NCI-H524 (cell line): ENCODE results near the gene GRK3.

Experiments used
- DNase-seq, 2 experiments: peaks; one replicate each; lab custom pipeline; 2025; lab: John Stamatoyannopoulos, UW

Gene GRK3

GRCh38 chr22:25759825-25760231 lies 195.4 kb downstream of the GRK3 start:
- DNase-seq = no peak

GRCh38 chr22:25760294-25760693 lies 195.8 kb downstream of the GRK3 start:
- DNase-seq = no peak

GRCh38 chr22:25760848-25761595 lies 196.5 kb downstream of the GRK3 start:
- no peak for DNase-seq

GRCh38 chr22:25762147-25762546 lies 197.7 kb downstream of the GRK3 start:
- no peak for DNase-seq

GRCh38 chr22:25763239-25763777 lies 198.8 kb downstream of the GRK3 start:
- no peak for DNase-seq

GRCh38 chr22:25764270-25765015 lies 200.0 kb downstream of the GRK3 start:
- no peak for DNase-seq

- no peak for DNase-seq
These were observed 200.5 kb downstream of the GRK3 start for GRCh38 chr22:25765016-25765367.

- no peak for DNase-seq
These were observed 201.3 kb downstream of the GRK3 start for GRCh38 chr22:25765801-25766200.

GRCh38 chr22:25766418-25766817 lies 201.9 kb downstream of the GRK3 start:
- DNase-seq = no peak

GRCh38 chr22:25770333-25770732 lies 205.9 kb downstream of the GRK3 start:
- no peak for DNase-seq

- DNase-seq = no peak
These were observed 207.8 kb downstream of the GRK3 start for GRCh38 chr22:25772288-25772687.

- peak in 1 of 2 experiments; percentile 53 for DNase-seq
These were observed 210.1 kb downstream of the GRK3 start for GRCh38 chr22:25774575-25775026.

- DNase-seq = no peak
These were observed 211.1 kb downstream of the GRK3 start for GRCh38 chr22:25775531-25775930.

GRCh38 chr22:25777411-25777810 lies 212.9 kb downstream of the GRK3 start:
- no peak for DNase-seq

GRCh38 chr22:25777870-25778269 lies 213.4 kb downstream of the GRK3 start:
- DNase-seq = peak in 1 of 2 experiments; percentile 69
